B cell (primary cell): Measurements from ENCODE around the gene CXCR2. TPM values are rescaled to one million over a fixed set of nuclear protein-coding genes. Genes with fewer than 3 reads are reported as not detected.
"Not testable (repeated sequence)": the region's sequence is repeated elsewhere in the genome, so short reads cannot be mapped to it uniquely, and the experiment has no call there.

Source experiments
- ATAC-seq: fragments of 200-7000 bp; cut with Tn5 transposase; one replicate; pipeline ENCODE4 v1.10.0; 2021; ENCODE audit warnings: low read depth, mild to moderate bottlenecking, moderate number of reproducible peaks, moderate library complexity
- CTCF ChIA-PET: fragments of 350-600 bp; sonication (Branson Sonifier 250); formaldehyde crosslinking; loops from one replicate; lab custom pipeline; 2021; ENCODE audit warnings: antibody characterized with exemption, inconsistent platforms; lab: Charles Lee
- POLR2A ChIA-PET: fragments of 350-600 bp; sonication (Branson Sonifier 250); formaldehyde crosslinking; loops from one replicate; lab custom pipeline; 2021; ENCODE audit warnings: antibody characterized with exemption; lab: Charles Lee
- DNase-seq: peaks from one replicate; pipeline ENCODE4 v3.0.0; 2013
- H2AFZ ChIP-seq: 2 replicates; pipeline ENCODE4 v1.6.1; 2012; ENCODE audit warnings: mild to moderate bottlenecking, low read depth, low read length; ENCODE audit not compliant: insufficient read depth, poor library complexity, severe bottlenecking
- H3K27ac ChIP-seq, 2 donors: 1 replicate in 1 of 2; 2 replicates in 1 of 2; pipeline ENCODE4 v1.5.1; 2012 to 2013; ENCODE audit warnings: low read length in 2 of 2, mild to moderate bottlenecking in 2 of 2, moderate library complexity in 1 of 2
- H3K27me3 ChIP-seq, 4 experiments: fragments of 200-600 bp in 1 of 4; sonication (generic) in 1 of 4; replicated peaks in 1 of 4; 1 replicate in 2 of 4; 2 replicates in 2 of 4; pipeline versions ENCODE4 v1.6.1 to v1.7.0; 2013 to 2016; ENCODE audit warnings: low read length in 3 of 4, mild to moderate bottlenecking in 2 of 4, mixed read lengths in 1 of 4, moderate library complexity in 1 of 4; ENCODE audit not compliant: insufficient read depth in 4 of 4, control insufficient read depth in 3 of 4; ENCODE audit errors: control extremely low read depth in 1 of 4
- H3K36me3 ChIP-seq, 2 experiments: replicated peaks in 1 of 2; 1 replicate in 1 of 2; 2 replicates in 1 of 2; pipeline versions ENCODE4 v1.6.1 to v1.7.1; 2013; ENCODE audit warnings: low read length in 1 of 2; ENCODE audit not compliant: insufficient read depth in 2 of 2, control insufficient read depth in 1 of 2; ENCODE audit errors: control extremely low read depth in 1 of 2, extremely low read depth in 1 of 2
- H3K4me1 ChIP-seq, 2 donors: fragments of 200-600 bp in 1 of 2; sonication (generic) in 1 of 2; 1 replicate in 1 of 2; 2 replicates in 1 of 2; pipeline versions ENCODE4 v1.5.1 to v1.6.1; 2013 to 2017; ENCODE audit warnings: low read length in 2 of 2; ENCODE audit not compliant: control insufficient read depth in 2 of 2, insufficient read depth in 2 of 2
- H3K4me2 ChIP-seq: replicated peaks from 2 replicates; pipeline ENCODE3; 2012; ENCODE audit warnings: mild to moderate bottlenecking, low read depth, low read length; ENCODE audit not compliant: poor library complexity, severe bottlenecking
- H3K4me3 ChIP-seq, 5 experiments: fragments of 200-600 bp in 1 of 5; sonication (generic) in 1 of 5; 1 replicate in 3 of 5; 2 replicates in 2 of 5; pipeline versions ENCODE4 v1.5.1 to v1.7.0; 2011 to 2016; ENCODE audit warnings: low read length in 4 of 5, mild to moderate bottlenecking in 4 of 5, low read depth in 2 of 5, control low read depth in 1 of 5, moderate library complexity in 1 of 5; ENCODE audit not compliant: insufficient read depth in 1 of 5; ENCODE audit errors: control extremely low read depth in 1 of 5, extremely low read depth in 1 of 5
- H3K79me2 ChIP-seq: fragments of 200-600 bp; sonication (generic); one replicate; pipeline ENCODE4 v1.6.0; 2016; ENCODE audit warnings: low read length; ENCODE audit not compliant: control insufficient read depth, insufficient read depth
- H3K9ac ChIP-seq: fragments of 200-600 bp; sonication (generic); 2 replicates; pipeline ENCODE4 v1.6.1; 2017; ENCODE audit warnings: mild to moderate bottlenecking, low read length, moderate library complexity
- H3K9me3 ChIP-seq, 3 donors: one replicate each; pipeline versions ENCODE4 v1.6.1 to v1.7.1; 2013; ENCODE audit warnings: low read length in 2 of 3; ENCODE audit not compliant: control insufficient read depth in 2 of 3, insufficient read depth in 1 of 3; ENCODE audit errors: control extremely low read depth in 1 of 3
- H4K20me1 ChIP-seq: 2 replicates; pipeline ENCODE4 v1.6.0; 2012; ENCODE audit warnings: mild to moderate bottlenecking, low read length; ENCODE audit not compliant: insufficient read depth, control insufficient read depth, poor library complexity, severe bottlenecking
- H3K27ac Mint-ChIP-seq: one replicate; pipeline ENCODE4 v1.8.0; 2021; ENCODE audit warnings: mixed read lengths
- H3K27me3 Mint-ChIP-seq: one replicate; pipeline ENCODE4 v1.8.0; 2021; ENCODE audit warnings: mixed read lengths
- H3K4me1 Mint-ChIP-seq: one replicate; pipeline ENCODE4 v1.8.0; 2021; ENCODE audit warnings: mixed read lengths
- H3K4me3 Mint-ChIP-seq: one replicate; pipeline ENCODE4 v1.8.0; 2021; ENCODE audit warnings: mixed read lengths
- H3K9me3 Mint-ChIP-seq: one replicate; pipeline ENCODE4 v1.8.0; 2022; ENCODE audit warnings: mixed read lengths; ENCODE audit not compliant: insufficient read depth
- EZH2 ChIP-seq: IDR thresholded peaks from 2 replicates; pipeline ENCODE4 v1.6.1; 2012; ENCODE audit warnings: borderline replicate concordance, low read depth, mild to moderate bottlenecking, moderate library complexity, low read length; ENCODE audit not compliant: insufficient read depth, poor library complexity, severe bottlenecking
- WGBS: methylation state at CpG from one replicate; pipeline ENCODE4 v1.1.5; 2013; ENCODE audit warnings: missing lambda C conversion rate; ENCODE audit not compliant: insufficient coverage; 5-methylcytosine and 5-hydroxymethylcytosine counted together
- intact Hi-C: fragments of 100-400 bp; cut with micrococcal nuclease; formaldehyde crosslinking; loops from one replicate; pipeline ENCODE4 v1.10.0; 2022
- polyA plus RNA-seq: library from polyadenylated mRNA; depleted of rRNA; stranded (reverse); fragments of >200 nt; gene quantifications from 2 replicates; pipeline ENCODE4 v1.2.3, GENCODE V29; 2012
- total RNA-seq, 2 donors: library from RNA; stranded (reverse); fragments of 120-200 nt in 1 of 2; gene quantifications; 1 replicate in 1 of 2; 2 replicates in 1 of 2; pipeline versions ENCODE4 v1.2.3 to v1.2.4, GENCODE V29; 2013 to 2022
- TF ChIP-seq, protein P1 (sequence below): fragments of 200-600 bp; IDR thresholded peaks from one replicate; pipeline ENCODE4 v1.8.0; 2022; ENCODE audit warnings: antibody characterized with exemption, mild to moderate bottlenecking

The CXCR2 gene
- total and polyA plus RNA-seq, 2 donors (not counting 1 experiment from before 2014, with no cell fraction given): 0.03 TPM; not detected in 1

DNA sequence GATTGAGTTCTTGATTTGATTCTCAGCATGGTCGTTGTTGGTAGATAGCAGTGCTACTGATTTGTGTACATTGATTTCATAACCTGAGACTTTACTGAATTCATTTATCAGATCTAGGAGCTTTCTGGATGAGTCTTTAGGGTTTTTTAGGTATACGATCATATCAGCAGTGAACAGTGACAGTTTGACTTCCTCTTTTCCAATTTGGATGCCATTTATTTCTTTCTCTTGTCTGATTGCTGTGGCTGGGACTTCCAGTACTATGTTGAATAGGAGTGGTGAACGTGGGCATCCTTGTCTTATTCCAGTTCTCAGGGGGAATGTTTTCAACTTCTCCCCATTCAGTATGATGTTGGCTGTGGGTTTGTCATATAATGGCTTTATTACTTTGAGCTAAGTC is 27.9 kb upstream of the CXCR2 start:
- POLR2A ChIA-PET: no interaction called here
- no CpG with 5 or more reads among the region's 3 CpGs for WGBS
- Mint-ChIP-seq H3K27me3 (peaks cover 11% of the 10 kb centered on the region), H3K4me3 (no peak overlapping the region), H3K27ac (no peak overlapping the region), H3K4me1 (no peaks in the 10 kb centered on the region), H3K9me3 (peaks cover 3% of the 10 kb centered on the region)
- H3K27ac ChIP-seq: no peak overlapping the region
- no peaks in the 10 kb centered on the region for H4K20me1 ChIP-seq
- H3K4me3 ChIP-seq: no peak overlapping the region
- no peak overlapping the region for H2AFZ ChIP-seq
- no peaks in the 10 kb centered on the region for H3K36me3 ChIP-seq
- no peak overlapping the region for H3K9ac ChIP-seq
- intact Hi-C loops: no loop called here
- CTCF ChIA-PET: interaction anchor here (0.5 kb wide), 1 partner anchor 1690 kb away, joined by 4 read pairs; no protein-coding TSS in a partner anchor
- ATAC-seq (no peak), DNase-seq (no peak)
- peaks cover 0 to 2% (median 0%) of the 10 kb centered on the region in 3 donors for H3K9me3 ChIP-seq
- H3K4me2 ChIP-seq: no peak overlapping the region
- TF ChIP-seq, protein P1, sequence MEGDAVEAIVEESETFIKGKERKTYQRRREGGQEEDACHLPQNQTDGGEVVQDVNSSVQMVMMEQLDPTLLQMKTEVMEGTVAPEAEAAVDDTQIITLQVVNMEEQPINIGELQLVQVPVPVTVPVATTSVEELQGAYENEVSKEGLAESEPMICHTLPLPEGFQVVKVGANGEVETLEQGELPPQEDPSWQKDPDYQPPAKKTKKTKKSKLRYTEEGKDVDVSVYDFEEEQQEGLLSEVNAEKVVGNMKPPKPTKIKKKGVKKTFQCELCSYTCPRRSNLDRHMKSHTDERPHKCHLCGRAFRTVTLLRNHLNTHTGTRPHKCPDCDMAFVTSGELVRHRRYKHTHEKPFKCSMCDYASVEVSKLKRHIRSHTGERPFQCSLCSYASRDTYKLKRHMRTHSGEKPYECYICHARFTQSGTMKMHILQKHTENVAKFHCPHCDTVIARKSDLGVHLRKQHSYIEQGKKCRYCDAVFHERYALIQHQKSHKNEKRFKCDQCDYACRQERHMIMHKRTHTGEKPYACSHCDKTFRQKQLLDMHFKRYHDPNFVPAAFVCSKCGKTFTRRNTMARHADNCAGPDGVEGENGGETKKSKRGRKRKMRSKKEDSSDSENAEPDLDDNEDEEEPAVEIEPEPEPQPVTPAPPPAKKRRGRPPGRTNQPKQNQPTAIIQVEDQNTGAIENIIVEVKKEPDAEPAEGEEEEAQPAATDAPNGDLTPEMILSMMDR: no peak
- no peak for TF ChIP-seq EZH2
- H3K79me2 ChIP-seq: no peaks in the 10 kb centered on the region
- no peaks in the 10 kb centered on the region for H3K27me3 ChIP-seq
- no peaks in the 10 kb centered on the region for H3K4me1 ChIP-seq

DNA sequence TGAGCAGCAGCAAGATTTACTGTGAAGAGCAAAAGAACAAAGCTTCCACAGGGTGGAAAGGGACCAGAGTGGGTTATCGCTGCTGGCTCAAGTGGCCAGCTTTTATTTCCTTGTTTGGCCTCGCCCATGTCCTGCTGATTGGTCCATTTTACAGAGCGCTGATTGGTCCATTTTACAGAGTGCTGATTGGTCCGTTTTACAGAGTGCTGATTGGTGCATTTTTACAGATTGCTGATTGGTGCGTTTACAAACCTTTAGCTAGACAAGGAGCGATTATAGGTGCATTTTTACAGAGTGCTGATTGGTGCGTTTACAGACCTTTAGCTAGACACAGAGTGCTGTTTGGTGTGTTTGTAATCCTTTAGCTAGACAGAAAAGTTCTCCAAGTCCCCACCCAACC is 17.0 kb upstream of the CXCR2 start:
- H3K79me2 ChIP-seq, H3K27ac ChIP-seq, H3K9me3 Mint-ChIP-seq, H3K9ac ChIP-seq, DNase-seq, H3K4me1 Mint-ChIP-seq, H3K36me3 ChIP-seq, H3K4me3 ChIP-seq, H4K20me1 ChIP-seq, POLR2A ChIA-PET, H3K4me3 Mint-ChIP-seq, intact Hi-C loops, H3K27ac Mint-ChIP-seq, H3K4me1 ChIP-seq, H3K4me2 ChIP-seq, H2AFZ ChIP-seq, CTCF ChIA-PET, H3K27me3 ChIP-seq, ATAC-seq: not testable (repeated sequence)
- H3K9me3 ChIP-seq: peaks cover 0 to 18% (median 3%) of the 10 kb centered on the region in 3 donors
- H3K27me3 Mint-ChIP-seq: peaks cover 46% of the 10 kb centered on the region
- 83% methylated on average over 5 of the region's 7 CpGs for WGBS

DNA sequence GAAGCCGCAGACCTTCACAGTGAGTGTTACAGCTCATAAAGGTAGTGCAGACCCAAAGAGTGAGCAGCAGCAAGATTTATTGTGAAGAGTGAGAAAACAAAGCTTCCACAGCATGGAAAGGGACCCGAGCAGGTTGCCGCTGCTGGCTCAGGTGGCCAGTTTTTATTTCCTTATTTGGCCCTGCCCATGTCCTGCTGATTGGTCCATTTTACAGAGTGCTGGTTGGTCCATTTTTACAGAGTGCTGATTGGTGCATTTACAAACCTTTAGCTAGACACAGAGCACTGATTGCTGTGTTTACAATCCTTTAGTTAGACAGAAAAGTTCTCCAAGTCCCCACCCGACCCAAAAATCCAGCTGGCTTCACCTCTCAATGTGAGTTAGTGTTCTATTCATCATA is 4.0 kb upstream of the CXCR2 start:
- intact Hi-C loops, H3K4me3 ChIP-seq, H3K4me3 Mint-ChIP-seq, H3K27ac Mint-ChIP-seq, ATAC-seq, POLR2A ChIA-PET, H3K9me3 Mint-ChIP-seq, DNase-seq, H3K27ac ChIP-seq, H2AFZ ChIP-seq, H3K36me3 ChIP-seq, H3K9ac ChIP-seq, H4K20me1 ChIP-seq, H3K79me2 ChIP-seq, CTCF ChIA-PET, H3K4me2 ChIP-seq, H3K4me1 ChIP-seq, H3K4me1 Mint-ChIP-seq: not testable (repeated sequence)
- WGBS: 90% methylated on average over 3 of the region's 4 CpGs
- peaks cover 30% of the 10 kb centered on the region for H3K27me3 Mint-ChIP-seq
- peaks cover 0 to 10% (median 4%) of the 10 kb centered on the region in 4 experiments for H3K27me3 ChIP-seq
- peaks cover 0 to 16% (median 6%) of the 10 kb centered on the region in 3 donors for H3K9me3 ChIP-seq
